GM18519 (cell line): ENCODE data around the gene STXBP2.

Experiments used
- ATAC-seq: cut with Tn5 transposase; IDR thresholded peaks from one replicate; pipeline ENCODE4 v1.9.1; 2021; ENCODE audit warnings: mild to moderate bottlenecking, moderate library complexity; ENCODE audit not compliant: unreplicated experiment, low FRiP score

Gene STXBP2

DNA sequence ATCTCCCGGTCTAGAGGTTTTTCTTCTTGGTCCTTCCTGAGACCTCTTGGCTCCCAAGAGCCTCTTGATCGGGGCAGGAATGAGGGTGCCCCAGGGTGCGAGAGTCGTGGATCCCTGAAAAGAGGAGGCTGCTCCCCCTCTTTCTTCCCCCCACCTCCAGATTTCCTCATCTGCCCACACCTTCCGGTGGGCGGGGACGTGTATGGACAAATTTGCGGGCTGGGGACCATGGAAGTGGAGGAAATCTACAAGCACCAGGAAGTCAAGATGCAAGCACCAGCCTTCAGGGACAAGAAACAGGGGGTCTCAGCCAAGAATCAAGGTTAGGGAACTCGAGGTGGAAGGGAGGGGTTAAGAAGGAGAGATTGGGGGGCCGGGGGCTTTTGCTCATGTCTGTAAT, 39.9 kb downstream of the STXBP2 start, which contains the start of gene MCEMP1:
Gene MCEMP1 (plus strand): TSS at position 237 of the 400 bp plus-strand sequence. CDS start 31 bp downstream, at position 268.
- ATAC-seq: no peak

DNA sequence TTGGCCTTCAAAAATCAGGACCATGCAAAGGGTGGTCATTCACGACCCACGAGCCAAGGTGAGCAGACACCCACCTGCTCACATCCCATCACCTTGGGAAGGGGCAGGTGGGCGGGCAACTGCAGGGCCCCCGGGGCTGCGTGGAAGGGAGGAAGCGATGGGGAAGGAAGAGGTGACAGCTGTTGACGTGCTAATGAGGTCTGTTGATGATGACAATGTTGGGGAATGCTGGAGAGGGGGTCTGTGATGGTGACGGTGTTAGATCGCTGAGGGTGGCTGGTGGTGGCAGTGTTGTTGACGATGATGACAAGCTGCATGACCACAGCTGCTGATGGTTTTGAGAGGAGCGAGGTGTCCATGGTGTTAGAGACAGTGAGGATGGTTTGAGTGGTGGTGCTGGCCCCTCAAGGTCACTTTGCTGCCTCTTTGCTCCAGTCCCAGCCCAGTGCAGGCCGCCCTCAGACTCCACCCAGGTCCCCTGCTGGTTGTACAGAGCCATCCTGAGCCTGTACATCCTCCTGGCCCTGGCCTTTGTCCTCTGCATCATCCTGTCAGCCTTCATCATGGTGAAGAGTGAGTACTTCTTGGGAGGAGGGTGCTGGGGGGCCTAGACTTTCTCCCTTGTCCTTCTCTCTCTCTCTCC, 40.9 kb downstream of the STXBP2 start:
- no peak for ATAC-seq

DNA sequence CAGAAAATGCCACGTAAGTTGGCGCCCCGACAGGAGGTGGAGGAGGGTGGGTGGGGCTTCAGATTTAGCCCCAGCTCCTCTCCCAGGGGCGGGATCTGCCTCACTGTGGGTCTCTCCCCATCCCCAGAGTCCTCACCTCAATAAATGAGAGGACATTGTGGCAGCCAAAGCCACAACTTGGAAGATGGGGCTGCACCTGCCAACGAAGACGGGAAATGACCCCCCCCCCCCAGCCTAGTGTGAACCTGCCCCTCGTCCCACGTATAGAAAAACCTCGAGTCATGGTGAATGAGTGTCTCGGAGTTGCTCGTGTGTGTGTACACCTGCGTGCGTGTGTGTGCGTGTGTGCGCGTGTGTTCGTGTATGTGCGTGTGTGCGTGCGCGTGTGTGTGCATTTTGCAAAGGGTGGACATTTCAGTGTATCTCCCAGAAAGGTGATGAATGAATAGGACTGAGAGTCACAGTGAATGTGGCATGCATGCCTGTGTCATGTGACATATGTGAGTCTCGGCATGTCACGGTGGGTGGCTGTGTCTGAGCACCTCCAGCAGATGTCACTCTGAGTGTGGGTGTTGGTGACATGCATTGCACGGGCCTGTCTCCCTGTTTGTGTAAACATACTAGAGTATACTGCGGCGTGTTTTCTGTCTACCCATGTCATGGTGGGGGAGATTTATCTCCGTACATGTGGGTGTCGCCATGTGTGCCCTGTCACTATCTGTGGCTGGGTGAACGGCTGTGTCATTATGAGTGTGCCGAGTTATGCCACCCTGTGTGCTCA, 42.3 kb downstream of the STXBP2 start:
- ATAC-seq: no peak

DNA sequence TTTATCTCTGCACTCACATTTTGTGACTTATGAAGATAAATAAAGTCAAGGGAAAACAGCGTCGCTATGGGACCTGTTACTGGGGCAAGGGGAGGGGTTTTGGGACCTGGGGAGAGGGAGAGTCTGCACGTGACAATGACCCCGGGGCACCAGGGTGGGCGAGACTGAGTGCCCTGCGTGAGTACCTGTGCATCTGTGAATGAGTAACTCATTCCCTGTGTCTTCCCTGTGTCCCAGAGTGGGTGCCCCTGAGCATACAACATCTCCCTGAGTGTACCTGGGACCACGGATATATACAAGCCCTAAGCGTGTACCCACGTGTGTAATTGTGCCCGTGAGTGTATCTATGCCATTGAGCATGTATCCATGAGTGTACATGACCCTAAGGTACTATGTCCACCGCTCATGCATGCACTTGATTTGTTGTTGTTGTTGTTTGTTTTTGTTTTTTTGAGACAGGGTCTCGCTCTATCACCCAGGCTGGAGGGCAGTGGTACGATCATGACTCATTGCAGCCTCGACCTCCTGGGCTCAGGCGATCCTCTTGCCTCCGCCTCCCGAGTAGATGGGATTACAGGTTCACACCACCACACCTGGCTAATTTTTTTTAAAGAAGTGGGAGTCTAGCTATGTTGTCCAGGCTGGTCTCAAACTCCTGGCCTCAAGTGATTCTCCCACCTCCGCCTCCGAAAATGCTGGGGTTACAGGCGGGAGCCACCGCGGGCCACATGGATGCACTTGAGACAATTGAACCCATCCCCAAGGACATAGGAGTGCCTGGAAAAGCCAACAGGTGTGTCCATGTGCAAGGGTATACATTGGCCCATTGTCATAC, 43.1 kb downstream of the STXBP2 start:
- no peak for ATAC-seq

DNA sequence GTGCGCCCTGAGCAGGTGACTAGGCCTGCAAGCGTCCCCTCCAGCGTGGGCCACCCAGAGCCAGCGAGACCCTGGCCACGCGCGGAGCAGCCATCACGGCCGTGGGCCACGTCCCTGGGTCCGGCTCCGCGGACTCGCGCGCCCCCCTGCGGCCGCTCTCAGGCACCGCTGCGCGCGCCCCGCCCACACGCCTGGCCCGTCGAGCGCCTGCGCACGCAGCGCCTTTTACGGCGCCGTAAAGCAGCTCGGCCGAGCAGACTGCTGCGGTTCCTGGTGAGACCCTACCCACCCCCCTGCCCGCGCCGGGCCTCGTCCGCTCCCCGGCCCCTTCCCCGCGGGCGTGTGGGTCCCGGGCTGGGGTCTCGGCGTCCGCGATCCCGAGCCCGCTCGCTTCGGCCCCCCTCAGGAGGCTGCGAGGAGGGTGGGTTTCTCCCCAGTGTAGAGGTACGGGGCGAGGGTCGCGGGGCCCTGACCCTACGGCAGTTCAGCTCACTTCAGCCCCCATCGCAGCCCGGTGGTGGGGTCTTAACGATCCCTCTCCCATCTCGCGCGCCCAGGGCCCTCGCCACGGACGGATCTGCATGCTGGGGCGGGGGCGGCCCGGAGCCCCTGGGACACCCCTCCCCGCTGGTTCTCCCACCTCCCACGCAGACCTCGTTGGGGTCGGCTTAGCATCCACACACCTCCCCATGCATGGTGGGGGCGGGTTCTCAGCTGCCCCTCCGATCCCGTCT, 43.9 kb downstream of the STXBP2 start, which contains the start of gene TRAPPC5:
Gene TRAPPC5 (plus strand): TSS at position 228 of the 734 bp plus-strand sequence. CDS start 1,421 bp downstream, outside the sequence.
- peak; percentile 41 for ATAC-seq

DNA sequence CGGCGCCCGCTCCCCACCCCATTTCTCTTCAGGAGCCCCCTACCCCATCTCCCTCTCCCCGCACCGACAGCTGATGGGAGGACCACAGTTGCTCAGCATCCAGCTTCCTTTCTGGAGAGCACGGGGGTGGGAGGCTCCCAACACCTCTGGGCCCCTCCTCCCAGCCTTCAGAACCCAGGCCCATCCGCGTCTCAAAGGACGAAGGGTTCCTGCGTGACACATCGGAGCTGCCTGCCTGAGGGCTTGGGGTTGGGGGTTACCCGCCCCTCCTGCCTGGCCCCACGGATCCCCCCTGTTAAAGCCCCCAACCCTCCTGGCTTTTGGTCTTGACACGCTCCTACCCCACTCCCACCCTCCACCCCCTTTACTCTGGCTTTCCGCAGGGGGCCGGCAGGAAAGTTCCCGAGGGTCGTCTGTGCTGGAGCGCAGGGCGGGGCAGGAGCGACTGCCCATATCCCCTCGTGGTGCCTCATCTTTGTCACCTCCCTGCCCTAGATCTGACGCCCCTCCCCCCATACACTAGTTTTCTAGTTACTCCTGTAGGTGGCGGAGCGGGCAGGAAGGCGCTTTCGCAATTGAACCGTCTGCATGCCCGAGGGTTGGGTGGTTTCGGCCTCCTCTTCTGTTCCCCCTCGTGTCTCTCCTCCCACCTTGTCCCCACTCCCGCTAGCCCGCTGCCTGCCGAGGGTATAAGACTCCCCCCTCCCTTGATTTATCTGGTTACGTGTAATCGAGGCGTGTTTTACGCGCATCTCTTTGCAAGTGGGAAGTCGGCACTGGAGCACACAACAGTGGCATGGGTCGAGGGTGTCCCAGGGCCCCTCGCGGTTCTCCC, 44.6 kb downstream of the STXBP2 start:
- ATAC-seq: no peak

DNA sequence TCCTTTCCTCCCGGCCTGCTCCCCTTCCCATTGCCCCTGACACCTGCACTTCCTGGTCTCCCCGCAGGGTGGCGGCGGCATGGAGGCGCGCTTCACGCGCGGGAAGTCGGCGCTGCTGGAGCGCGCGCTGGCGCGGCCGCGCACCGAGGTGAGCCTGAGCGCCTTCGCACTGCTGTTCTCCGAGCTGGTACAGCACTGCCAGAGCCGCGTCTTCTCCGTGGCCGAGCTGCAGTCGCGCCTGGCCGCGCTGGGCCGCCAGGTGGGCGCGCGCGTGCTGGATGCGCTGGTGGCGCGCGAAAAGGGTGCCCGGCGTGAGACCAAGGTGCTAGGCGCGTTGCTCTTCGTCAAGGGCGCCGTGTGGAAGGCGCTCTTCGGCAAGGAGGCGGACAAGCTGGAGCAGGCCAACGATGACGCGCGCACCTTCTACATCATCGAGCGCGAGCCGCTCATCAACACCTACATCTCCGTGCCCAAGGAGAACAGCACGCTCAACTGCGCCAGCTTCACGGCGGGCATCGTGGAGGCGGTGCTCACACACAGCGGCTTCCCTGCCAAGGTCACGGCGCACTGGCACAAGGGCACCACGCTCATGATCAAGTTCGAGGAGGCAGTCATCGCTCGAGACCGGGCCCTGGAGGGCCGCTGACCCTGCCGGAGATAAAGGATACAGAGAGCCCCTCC, 45.4 kb downstream of the STXBP2 start:
- no peak for ATAC-seq

DNA sequence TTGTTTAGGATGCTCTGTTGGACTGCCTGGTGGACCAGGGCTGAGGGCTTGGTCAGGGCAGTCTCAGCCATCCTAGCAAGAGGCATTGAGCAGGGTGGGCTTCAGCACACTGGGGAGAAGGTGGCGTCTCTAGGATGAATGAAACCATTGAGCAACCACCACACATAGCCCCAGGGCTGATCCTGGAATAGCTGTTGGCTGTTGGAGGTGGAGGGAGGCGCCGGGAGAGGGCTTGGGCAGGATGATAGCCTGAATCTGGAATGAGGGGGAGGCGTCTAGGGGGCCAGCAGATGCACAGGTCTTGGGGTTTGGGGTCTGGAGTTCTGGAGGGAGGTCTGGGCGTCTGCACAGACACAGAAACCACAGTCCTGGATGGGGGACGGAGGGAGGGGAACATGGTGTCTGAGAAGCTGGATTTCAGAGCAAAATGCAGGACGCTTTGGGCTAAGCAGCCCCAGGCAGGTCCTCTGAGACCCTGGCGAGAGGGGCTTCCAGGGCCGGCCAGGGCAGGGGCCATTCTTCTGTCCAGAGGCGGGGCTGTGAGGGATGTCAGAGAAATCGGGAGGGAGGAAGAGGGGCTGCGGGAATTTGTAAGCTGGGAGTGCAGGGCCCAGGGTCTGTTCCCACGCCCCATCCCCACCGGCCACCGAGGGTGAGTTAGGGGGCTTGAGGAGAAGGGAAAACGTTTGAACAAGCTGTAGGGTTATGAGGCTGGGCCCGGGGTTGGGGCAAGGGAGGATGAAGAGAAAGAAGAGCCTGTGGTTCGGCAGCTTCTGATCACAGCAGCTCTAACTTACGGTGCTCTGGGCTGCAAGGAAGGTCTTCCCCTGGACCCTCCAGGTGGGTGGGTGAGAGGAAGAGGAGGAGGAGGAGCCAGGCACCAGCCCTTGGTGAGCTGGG, 48.9 kb downstream of the STXBP2 start:
- no peak for ATAC-seq

DNA sequence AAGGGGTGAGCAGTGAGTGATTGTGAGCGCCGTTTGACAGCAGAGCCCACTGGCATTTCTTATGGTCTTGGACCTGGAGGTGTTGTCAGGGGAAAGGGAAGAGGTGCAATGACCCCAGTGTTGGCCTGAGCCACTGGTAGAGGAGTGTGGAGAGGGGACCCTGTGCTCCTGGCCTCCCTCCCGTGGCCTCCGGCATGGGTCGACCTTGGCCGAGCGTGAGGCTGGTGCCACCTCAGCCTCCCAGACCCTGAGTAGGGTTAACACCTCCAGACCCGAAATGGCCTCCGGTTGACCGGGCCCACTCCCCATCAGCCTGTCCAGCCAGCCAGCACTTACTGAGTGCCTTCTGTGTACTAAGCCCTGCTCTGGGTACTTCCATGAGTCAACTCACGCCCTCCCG, 50.3 kb downstream of the STXBP2 start:
- ATAC-seq: no peak

DNA sequence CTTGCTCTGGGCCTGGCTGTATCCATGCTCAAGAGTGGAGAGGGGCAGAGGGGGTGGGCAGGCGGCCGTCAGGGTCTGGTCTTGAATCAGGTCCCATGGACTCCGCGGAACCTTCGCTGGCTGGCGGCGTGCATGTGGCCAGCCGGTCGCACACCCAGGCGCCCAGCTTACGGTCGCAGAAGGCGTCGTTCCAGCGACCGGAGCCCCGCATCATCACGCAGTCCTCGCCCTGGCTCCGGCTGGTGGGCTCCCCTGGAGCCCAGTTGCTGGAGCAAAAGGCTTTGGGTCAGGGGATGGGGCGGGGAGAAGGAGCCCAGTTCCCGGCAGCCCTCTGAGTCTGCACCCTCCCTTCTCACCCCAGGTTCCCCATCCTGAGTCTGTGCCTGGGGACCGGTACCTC, 52.3 kb downstream of the STXBP2 start:
- ATAC-seq: no peak

DNA sequence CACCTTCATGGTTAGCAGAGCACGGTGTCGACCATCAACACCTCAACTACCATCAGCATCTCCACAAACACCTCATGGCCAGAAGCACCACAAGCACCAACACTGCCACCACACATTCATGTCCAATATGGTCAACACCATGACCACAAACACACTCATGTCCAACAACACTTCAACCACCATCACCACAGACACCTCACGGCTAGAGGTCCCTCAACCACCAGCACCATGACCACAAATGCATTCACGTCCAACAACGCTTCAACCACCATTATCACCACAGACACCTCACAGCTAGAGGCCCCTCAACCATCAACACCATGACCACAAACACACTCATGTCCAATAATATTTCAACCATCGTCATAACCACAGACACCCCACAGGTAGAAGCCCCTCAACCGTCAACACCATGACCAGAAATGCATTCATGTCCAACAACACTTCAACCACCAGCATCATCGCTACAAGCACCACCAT, 53.9 kb downstream of the STXBP2 start:
- ATAC-seq: no peak

DNA sequence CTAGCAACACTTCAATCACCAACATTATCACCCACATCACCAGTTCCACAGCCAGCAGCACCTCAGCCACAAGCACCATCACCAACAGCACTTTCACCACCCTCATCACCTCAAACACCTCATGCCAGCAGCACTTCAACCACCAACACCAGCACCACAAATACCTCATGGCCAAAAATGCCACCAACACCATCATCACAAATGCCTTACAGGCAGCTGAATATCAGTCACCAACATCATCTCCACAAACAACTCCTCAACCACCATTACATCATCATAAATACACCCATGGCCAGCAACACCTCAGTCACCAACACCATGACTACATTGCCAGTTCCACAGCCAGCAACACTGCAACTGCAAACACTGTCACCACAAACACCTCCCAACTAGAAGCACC, 54.6 kb downstream of the STXBP2 start:
- no peak for ATAC-seq

DNA sequence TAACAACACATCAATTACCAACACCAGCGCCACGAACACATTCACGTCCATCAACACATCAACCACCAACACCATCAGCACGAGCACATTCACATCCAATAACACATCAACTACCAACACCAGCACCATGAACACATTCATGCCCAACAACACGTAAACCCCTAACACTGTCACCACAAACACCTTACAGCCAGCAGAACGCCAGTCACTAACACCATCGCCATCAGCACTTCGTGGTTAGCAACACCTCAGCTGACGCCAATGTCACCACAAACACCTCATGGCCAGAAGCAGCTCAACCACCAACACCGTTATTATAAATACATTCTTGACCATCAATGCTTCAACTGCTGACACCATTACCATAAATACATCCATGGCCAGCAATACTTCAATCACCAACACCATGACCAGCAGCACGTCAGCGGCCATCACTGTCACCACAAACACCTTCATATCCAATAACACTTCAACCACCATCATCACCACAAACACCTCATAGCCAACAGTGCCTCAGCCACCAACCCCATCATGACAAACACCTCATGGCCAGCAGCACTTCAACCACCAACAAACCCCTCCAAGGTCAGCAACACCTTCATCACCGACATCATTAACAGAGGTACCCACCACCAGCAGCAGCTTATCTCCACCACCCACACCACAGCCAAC, 55.6 kb downstream of the STXBP2 start:
- ATAC-seq: no peak

DNA sequence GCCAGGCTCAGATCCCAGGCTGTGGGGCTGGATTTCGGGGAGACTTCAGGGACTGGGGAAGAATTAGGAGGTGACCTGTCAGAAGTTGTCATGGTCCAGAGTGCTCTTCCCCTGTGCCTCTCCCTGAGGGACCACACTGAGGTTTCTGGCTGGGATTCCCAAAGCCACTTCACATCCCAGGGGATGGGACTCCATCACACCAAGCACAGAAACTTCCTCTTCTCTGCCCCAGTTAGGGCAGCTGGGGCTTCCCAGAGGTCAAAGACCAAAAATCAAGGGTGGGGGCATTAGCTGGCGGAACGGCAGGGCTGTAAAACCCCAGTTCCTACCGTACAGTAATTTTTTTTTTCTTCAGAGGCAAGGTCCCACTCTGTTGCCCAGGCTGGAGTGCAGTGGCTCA, 57.6 kb downstream of the STXBP2 start:
- ATAC-seq: no peak
